HG02884 (cell line): ENCODE results near the gene AOPEP.
"Not testable (repeated sequence)": the region's sequence is repeated elsewhere in the genome, so short reads cannot be mapped to it uniquely, and the experiment has no call there.

Experiments used
- ATAC-seq: cut with Tn5 transposase; IDR thresholded peaks from one replicate; pipeline ENCODE4 v1.9.1; 2021; ENCODE audit warnings: mild to moderate bottlenecking, moderate library complexity; ENCODE audit not compliant: unreplicated experiment

Gene AOPEP

DNA sequence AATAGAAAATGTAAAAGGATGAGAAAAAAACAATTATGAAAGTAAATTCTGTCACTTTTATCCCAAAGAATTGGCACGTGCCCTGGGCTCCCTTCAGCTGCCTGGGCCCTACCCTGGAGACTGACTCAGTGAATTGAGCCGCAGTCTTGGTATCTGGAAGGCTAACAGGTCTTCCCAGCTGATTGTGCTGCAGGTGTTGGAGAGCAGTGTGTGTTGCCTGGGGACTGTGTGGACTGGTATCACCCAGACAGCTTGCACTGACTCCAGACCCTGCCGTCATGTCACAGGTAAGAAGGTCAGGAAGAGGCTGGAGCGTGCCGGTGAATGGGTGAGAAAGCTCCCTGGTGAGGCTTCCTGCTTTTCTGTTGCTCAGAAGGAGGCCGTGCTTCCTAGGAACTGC is 83.3 kb downstream of the AOPEP start:
- no peak for ATAC-seq

DNA sequence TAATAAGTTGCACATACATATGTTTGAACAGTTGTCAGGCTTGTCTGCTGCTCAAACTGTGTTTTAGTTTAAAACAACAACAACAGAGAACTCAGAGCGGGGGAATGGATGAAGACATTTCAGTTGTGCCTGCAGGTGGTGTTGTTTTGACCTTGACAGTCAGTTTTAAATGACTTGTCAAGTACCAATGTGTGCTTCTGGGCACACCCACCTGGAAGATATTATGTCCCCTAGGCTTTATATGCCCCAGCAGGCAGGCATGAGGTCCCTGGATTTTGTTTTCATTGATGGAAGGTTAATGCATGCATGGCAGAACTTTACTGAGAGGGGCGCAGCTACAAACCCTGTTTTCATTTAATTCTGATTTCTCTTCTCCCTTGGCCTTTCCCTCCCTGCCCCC is 84.6 kb downstream of the AOPEP start:
- ATAC-seq = no peak

- no peak for ATAC-seq
Observed at GRCh38 chr9:94812343-94812742, 85.8 kb downstream of the AOPEP start.

GRCh38 chr9:94813379-94813778 is 86.9 kb downstream of the AOPEP start:
- ATAC-seq = no peak

DNA sequence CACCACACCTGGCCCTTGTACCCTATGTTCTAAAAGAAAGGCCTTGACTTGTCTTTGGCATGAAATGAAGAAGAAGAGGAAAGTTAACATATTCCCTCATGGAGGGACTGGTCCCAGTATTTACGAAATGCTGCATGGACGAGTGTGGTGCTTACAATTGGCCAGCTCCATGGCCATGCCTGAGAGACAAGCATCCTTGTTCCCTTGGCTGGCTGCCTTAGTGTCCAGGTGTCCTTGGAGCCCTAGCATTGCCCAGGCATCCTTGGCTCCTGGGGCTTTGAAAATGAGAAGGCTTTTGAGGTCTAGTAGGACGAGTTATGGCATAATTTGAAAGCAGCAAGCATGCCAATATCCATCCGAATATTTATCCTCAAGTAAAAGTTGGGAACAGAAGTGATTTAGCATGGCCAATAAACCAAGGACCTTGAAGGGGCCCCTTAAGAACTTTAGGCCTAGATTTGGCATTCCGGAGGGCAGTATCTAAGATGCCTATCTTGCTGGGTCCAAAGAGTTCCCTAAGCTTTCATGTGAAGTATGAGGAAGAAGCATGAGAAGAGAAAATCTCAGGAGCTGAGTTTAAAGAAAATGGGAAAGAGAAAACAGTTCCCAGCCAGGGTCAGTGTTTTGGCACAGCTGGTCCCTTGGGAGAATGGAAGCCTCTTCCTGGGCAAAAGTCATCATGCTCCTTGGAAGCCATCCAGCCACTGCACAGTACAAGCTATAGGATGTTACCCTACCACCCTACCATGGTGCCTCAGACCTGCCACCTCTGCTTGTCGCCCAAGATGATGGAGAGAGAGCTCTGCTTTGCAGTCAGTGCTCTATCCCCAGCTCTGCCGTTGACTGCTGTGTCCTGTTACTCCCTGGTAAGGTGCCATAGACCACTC is 91.0 kb downstream of the AOPEP start:
- no peak for ATAC-seq

DNA sequence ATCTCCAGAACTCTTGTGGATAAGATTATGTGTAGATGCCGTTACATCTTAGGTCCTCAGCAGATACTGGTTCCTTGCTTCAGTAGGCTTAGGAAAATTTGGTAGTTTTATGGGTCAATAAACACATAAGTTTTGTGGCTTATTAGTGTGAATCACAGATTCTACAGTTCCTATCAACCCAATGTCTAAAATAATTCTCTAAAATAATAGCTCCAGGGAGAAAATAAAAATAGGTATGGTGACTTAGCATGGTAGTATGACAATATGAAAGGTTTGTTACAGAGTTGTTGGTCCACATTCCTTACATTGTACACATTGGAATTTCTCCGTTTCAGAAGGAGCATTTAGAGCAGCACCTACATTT is 91.7 kb downstream of the AOPEP start:
- no peak for ATAC-seq

- ATAC-seq = no peak
Observed at GRCh38 chr9:94819161-94819687, 92.7 kb downstream of the AOPEP start.

DNA sequence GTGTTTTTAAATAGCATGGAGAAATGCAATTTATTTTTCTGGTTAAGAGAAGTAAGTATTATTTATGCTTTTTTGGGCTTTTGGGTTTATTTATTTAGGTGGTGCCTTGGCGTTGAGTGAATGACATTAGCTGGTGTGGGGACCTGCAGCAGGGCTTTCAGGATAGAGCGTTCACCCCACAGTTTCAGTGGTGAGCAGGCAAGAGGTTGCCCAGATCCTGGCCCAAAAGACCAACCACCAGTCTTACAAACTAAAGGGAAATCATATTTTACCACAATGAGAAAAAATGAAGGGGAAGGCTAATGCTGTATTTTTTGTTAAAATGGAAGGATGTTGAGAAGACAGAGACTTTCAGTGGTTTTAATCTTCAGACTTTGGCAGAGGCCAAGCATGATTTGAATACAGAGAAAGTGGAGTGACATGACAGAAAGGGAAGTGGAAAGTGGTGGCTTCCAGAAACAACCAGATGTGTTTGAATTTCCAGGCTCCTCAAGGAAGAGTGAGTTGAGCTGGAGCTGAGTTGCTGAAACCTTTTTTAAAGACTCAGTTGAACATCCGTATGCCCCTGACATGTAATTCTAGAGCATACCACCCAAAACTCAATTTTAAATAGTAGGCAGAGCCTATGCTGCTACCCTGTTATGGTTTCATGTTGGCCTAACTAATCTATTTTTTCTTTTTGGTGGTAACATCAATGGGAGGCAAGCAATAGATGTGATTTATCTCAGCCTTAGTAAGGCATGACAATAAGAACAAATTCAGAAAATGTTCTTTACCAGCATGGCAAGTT is 94.8 kb downstream of the AOPEP start:
- peak; percentile 73 for ATAC-seq

DNA sequence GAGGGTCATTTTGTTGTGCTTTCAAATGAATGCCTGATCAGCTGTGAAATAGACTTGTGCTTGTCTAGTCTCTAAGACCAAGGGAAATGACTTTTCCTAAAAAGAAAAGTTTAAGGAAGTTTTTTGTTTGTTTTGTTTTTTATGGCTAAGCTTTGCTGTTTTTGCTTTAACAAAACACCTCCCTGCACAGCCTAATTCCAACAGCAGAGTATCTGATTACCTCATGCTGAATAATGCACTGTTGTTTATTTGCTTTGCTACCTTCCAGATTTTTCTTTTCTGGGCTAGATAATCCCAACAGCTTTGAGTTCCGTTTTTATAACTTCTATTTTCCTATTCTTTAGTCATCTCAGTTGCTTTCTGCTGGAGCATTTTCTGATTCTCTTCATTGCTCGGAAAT is 95.8 kb downstream of the AOPEP start:
- no peak for ATAC-seq

GRCh38 chr9:94823710-94824109 is 97.2 kb downstream of the AOPEP start:
- no peak for ATAC-seq

GRCh38 chr9:94824411-94824810 is 97.9 kb downstream of the AOPEP start:
- ATAC-seq = no peak

DNA sequence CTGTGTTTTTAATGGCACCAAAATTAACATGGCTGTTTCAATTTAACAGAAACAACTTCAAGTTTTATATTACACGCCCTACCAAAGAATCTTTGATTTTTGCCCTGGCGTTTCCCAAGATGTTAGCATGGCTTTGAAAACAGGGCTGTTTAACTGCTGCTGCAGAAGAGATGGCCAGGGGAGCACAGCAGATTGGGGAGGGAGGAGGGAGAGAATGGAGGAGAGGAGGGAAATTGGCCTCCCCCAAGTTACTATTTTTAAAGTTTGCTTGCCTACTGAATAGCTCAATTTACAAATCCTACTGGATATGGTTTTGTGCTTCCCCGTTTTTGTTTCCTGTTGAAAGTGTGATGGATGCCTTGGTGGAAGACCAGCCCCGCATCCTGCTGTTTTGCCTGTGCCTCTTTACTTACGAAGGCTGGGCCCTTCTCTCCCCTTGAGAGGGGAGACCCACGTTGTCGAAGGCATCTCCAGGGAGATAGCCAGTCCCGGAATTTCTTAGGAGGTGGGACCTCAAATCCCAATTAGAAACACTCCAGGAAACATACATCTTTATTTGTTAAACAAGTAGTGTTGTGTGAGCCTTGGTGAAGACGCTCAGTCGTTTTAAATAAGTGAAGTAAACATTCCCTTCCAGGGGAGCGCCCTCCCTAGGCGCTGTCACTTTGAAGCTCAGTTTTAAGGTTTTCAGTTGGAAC is 98.6 kb downstream of the AOPEP start:
- ATAC-seq = no peak

DNA sequence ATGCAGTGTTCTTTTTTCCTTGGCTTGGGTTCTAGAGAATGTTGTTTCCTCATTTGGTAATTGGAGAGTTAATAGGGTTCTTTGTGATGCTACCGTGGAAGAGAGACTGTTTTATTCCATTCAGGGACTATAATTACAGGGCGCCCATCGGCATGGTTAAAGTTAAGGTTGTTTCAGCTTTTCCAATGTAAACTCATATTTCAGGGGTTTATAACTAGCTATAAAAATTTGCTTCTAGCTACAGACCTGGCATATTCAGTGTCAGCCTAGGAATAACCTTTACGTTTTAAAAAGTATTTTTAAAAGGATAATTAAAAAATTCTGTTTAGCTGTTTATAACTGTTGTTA is 99.1 kb downstream of the AOPEP start:
- no peak for ATAC-seq

DNA sequence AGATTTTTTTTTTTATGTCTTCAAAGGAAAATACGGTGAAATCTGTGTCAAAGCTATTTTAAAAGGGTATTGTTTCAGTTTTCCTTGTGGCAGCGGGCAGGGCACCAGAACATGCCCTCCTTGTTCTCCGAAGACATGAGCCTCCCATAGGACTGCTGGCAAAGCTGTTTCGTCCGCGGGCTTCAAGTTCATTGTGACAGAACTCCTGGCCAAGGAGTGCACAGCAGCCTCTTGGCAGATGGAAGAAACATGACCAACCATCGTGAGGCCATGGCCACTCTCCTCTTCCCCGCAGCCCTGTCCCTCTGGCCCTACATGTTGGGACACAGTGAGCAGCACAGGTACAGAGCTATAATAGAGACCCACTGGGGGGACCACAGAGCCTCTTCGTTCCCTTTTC is 99.5 kb downstream of the AOPEP start:
- ATAC-seq = no peak

- ATAC-seq = no peak
Observed at GRCh38 chr9:94826644-94827410, 100.3 kb downstream of the AOPEP start.

- ATAC-seq = no peak
Observed at GRCh38 chr9:94827584-94828304, 101.2 kb downstream of the AOPEP start.

DNA sequence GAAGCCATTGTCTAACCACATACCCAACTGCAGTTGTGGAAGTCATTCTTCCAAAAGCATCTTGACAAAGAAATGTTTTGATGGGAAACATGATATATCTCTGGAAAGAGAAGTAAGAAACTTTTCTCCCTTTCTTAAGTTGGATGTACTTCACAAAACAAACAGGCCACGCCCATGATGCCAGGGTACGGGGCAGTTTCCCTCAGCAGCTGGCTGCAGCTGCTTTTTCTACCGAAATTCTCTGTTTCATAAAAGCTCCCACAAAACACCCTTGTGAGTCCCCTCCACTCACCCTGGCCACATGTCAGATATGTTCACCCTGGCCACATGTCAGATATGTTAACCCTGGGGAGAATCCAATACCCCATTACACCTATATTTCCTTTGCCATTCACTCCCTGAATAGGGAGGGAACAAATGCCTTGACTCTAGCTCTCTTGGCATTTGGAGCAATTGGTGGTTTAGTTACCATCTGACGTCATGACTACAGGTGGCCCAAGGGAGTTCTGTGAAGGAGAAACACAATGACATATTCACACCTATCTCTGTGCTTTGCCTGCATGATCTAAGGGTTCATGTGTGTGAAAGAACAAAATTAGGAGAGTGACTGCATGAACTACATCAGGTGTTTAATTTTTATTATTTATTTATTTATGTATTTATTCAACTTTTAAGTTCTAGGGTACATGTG is 103.0 kb downstream of the AOPEP start:
- ATAC-seq = no peak

GRCh38 chr9:94830071-94830604 is 103.6 kb downstream of the AOPEP start:
- not testable (repeated sequence) for ATAC-seq

GRCh38 chr9:94833802-94834201 is 107.3 kb downstream of the AOPEP start:
- ATAC-seq = no peak
